Umbilical cord (tissue), 2 donors: ENCODE measurements around the gene SIK2. TPM values are rescaled to one million over a fixed set of nuclear protein-coding genes. Genes with fewer than 3 reads are reported as not detected.

Experiments
- DNase-seq: peaks from one replicate; pipeline ENCODE4 v3.0.0-alpha.2; 2015; ENCODE audit warnings: low spot score
- total RNA-seq: library from RNA; depleted of rRNA; stranded (reverse); fragments of >200 nt; gene quantifications from one replicate; pipeline ENCODE4 v1.2.3, GENCODE V29; 2014; ENCODE audit warnings: low replicate concordance; ENCODE audit not compliant: insufficient read depth

The SIK2 gene
- total RNA-seq, 1 donor from 2014 or later: 7.7 TPM

DNA sequence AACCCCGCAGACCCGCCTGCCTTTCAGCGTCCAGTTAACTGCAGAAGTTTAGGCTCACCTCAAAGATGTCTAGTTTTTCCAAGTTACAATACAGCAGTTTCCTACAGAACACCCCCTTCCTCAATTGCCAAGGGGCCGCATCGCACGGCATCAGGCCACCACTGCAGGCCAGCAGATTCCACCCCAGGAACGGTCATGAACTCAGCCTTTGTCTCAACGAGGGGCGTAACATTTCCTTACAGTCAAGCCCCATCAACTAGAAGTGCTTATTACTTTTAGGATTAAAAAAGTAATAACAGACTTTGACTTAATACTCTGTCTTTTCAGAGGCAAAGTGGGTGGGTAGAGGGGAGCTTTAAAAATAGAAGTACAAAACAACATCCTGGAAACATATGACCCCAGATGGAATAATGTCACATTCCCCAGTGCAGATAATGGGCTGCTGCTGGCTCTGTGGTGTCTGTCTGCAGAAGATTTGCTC lies 127.6 kb downstream of the SIK2 start:
- DNase-seq: no peak

DNA sequence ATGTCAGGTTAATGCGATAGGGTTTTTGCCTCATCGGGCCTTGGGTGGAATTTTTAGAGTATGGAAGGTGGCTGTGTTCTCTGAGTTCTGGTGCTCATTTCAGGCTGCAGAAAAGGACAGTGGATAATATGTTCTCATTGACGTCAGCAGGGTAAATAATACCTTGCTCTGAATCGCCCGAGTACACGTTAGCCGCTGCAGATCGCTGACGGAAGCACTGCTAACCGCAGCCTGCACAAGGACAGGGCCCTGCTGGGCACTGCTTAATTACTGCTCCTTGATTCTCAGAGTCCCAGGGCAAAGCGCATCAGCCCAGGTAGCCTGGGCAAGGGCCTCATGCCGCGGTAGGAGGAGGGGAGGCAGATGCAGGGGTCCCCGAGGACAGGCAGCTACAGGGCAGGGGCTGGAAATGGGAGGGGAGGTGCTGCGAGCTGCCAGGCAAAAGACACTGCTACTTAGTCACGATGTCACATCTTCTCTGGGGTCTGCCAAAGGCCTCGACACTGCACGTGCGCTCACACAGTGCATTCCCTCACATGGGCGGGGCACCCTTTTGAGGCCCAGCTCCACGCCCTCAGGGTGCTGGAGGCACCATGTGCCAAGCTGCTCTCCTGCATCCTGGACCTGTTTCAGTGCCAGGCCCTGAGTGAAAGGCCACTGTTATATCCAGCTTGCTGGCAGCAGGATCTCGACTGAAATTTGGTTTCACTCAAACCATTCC lies 128.8 kb downstream of the SIK2 start:
- peak; percentile 9 for DNase-seq

DNA sequence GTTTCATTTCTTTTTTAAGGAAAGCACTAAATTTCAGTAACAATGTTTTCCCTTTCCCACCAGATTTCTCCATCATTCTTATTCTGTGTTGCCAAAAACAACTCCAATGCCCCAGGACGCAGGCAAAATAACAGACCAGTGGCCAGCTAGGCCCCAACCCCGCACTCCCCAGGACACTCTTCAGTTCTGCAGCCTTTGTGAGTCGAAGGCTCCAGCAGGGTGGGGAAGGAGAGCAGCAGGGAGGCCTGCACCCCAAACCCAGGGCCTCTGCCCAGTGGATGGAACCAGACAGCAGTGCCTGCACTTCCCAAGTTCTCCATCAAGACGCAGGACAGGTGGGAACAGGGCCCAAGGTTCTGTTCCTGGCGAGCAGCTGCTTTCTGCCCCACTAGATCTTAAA lies 129.6 kb downstream of the SIK2 start:
- no peak for DNase-seq

DNA sequence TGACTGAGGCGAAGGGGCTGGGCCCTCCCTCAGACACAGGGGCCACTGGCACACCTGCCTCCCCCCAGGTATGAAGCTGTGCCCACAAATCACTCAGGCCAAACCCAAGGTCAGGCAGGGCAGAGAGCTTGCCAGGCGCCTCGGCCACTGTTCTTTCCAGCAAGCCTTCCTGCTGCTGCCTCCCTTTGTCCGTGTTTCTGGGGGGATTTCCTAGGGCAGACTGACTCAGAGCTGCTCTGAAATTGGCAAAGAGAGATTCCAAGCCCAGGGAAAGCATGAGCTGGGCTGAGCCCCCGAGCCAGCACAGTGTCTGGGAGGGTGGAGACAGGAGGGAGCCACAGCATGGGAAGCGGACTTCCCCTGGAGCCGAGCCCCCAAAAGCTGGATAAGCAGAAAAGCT lies 130.8 kb downstream of the SIK2 start:
- peak; percentile 87 for DNase-seq

DNA sequence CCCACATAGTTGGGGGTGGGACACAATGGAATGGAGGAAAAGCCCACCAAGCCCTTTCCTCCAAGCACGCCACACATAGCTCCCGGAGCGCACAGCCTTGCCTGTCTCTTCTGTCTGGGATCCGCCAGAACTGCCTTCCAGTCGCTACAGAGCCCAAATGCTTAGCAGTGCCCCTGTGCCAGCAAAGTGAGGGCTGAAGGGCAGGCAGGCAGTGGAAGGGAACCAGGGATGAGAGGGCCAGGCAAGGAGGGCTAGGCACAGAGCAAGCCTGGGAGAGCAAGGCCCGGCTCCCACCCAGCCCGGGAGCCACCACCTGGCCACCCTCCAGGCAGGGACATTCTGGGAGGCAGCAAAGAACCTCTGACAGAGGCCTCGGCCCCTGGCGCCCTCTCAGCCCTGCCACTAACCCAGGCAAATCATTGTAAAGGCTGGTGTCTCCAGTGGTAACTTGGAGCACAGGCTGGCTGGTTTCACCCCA lies 131.4 kb downstream of the SIK2 start:
- DNase-seq: peak; percentile 31

DNA sequence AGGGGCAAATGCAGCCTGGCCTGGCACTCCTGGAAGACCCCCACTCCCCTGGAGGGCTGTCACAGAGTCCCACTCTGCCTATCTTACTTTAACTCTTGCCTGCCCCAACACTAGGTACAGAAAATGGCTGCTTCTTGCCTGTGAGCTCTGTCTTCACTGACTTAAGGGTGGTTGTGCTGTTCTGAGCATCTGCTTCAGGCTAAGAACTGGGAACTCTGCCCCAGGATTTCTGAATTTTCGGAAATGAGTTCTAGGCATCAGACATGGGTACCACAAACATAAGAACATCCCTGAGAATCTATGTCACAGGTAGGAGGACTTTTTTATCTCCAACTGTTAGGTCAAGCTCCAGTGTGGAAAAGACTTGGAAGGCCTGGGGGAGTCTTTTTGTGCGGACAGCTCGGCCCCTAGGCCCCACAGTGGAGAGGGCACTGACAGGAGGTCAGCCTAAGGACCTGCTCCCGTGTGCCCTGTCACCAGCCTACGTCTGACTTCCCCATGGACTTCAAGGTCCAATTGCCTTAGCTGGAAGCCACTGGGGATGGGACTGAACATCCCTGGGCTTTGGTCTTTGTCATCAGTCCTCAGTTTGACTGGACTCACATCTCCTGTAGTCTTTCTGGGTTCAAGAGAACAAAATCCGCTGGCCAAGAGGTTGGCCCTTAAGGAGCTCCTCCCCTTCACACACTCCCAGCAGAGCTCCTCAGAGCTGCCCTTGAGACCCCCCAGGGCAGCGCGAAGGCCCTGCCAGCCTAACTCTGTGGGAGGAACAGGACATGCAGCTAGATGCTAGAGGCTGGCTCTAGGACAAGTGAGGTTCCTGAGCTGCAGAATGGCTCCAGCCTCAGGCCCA lies 132.1 kb downstream of the SIK2 start:
- DNase-seq: no peak

DNA sequence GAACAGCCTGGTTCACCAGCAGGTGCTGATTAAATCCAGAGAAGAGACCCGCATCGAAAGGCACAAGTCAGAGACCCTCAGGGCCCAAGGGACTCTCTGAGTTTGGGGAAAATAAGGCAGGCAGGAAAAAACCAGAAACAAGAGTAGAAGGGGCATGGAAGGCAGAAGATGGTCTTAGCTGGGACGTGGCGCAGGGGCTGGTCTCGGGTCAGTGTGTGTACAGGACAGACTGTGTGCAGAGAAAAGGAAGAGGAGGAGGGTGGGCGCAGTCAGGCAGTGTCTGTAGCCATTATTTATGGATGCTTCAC lies 132.7 kb downstream of the SIK2 start:
- DNase-seq: no peak

DNA sequence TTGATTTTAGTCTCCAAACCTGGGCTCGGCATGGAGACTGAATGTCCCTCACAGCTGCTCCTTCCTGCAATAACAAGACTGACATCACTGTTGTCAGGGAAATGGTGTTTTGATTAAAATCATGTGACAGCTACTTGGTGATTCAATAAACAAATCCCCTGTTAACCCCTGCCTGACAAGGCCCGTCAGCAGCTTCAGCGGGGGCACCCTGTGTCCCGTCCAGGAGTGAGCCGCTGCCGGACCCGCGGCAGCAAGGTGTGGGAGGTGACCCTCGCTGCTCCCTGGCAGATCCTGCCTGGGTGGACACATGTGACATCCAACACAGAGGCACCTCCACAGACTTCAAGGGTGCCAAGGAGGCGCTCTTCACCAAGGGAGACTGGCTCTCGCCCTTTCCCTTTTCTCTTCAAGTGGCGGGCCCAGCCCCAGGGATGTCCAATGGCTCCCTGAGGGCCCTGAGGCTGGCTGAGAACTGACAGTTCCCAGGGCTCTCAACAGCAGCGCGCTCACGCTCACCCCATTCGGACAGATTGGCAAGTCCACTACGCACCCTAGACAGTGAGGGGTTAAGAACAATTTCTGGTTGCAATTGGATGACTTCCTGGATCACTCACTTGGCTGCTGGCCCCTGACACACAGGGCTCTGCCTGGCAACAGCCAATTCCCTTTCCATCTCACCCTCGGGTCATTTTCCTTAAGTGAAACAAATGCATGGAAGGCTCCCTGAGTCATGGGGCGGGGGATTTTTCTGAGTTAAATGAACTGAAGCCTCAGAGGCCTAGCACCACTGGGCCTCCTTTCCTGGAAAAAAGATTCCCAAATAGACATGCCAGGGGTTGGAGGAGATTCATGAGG lies 133.2 kb downstream of the SIK2 start:
- DNase-seq: peak; percentile 97

DNA sequence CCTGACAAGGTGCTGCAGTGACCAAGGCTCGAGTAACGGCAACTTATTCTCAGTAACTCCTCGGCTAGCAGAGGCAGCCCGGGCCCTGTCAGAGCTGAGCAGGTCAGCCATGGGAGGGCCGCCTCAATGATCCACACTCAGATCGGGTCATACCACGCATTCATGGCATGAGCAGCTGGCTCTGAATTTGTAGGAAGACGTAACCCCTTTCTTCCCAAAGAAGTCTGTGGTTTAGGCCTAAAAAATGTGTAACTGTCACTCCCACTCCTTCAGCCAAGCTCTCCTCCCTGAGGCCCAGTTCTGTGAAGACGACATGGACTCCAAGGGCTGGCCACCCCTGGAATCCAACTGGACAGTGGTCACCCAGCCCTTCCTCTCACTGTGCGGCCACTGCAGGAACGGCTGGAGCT lies 133.9 kb downstream of the SIK2 start:
- no peak for DNase-seq

DNA sequence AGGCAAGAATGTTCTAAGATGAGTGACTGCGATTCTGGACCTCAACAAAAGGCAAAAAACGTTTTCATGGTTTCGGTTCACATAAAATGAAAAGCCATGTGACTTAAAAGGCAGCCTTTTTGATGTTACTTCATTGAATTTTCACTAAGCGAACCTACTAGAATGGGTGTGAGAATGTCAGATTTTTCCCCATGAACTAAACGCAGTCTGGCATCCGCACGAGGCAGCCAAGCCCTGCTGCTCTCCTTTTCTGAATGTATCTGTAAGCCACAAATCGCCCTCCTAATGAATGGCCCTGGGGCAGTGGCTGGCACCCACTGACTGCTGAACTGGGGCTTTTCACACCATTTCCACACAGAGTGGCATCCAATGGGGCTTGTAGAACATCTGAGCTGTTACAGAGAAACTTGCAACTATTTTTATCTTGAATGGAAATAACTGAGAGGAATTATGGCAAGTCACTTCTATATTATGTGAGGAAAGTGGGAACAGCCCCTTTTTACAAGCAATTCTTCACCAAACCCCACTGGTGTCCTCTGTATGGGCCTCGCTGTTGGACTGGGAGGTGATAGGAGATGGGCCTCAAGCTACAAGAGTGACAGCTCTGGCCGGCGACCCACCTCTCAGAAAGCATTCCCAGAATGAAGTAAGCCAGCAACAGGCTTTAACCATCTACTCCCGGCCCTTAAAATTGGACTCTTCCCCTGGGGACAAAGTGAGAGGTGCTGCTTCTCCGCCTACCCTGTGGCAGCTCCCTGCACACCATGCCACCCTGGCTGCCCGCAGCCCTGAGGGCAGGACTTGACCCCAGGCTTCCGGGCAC lies 134.6 kb downstream of the SIK2 start:
- peak; percentile 11 for DNase-seq

DNA sequence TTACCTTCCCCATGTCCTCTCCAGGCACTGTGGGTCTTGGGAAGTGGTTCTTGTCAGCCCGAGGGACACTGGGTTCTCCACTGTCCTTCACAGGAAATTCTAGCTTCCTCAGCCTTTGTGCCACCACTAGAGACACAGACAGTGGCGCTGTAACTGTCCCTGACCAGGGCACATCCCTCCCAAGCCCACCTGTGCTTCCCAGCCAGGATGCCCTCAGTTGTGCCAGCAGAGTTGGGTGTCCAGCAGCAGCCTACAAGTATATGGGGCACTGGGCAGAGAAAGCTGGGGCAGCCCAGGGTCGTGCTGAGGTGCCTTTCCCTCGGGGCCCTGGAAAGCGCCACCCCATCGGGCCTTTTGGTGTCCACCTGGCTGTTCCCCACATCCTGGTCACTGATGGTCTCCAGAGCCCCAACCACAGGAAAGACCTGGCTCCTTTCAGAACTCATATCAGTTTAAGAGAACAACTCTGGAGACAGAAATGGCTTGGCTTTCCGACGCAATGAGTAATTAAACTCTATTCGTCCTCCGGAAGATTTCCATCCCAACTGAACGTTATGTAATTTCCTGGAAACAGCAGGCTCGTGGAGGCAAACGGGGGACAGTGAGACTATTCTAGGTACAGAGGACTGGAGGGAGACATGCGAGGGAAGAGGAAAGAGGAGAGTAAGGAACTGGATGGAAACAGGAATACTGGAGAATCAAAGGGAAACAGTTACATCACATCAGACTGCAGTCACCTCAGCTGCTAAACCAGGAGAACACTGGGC lies 135.4 kb downstream of the SIK2 start:
- no peak for DNase-seq

DNA sequence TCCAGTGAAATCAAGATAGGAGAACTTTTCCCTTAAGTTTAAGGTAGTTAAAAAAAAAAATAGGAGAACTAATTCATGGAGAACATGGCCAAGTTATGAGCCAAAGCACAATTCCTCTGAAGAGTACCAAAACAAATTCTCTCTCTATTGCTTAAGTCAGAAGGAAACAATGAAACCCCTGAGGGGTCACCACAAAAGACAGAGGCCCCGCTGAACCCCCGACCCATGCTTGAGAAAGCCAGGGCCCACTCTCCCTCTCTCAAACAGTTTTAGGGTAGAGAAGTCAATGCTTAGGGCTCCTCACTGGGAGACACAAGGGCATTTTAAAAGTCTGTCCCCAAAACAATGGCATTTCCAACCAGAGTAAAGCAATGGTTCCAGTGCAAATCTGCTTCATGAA lies 137.1 kb downstream of the SIK2 start:
- DNase-seq: no peak

DNA sequence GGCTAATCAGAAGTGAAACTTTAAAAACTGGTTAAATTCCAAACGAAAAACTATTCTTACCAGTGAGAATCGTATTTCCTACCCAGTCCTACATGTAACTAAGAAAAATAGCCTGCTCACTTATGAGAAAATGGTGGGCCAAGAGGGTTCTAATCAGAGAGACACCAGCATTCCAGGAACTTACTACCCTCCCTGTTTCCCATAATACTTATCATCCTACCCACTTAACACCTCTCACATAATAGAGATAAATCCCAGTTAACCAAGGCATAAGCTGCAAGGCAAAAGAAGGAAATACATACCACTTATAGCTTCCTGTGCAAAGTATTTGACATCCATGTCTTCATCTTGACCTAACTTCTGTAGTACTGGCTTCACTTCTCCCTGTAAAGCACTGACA lies 139.5 kb downstream of the SIK2 start:
- DNase-seq: no peak

DNA sequence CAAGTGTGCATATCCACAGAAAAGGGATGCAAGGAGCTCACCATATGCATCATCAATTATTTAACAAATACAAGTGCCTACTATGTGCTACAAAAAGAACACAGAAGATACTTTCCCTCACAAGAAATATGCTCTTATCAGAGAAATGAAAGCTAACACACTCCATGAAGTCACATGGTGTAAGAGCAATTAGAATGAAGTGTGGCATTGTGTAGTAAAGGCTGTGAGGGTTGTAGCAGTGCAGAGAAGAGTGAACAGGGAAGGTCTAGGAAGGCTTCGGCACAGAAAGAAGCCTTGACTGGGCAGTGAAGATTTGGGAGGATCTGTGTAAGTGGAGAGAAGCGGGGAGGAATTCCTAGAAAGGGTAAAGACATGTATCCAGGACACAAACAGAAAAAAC lies 141.5 kb downstream of the SIK2 start:
- DNase-seq: no peak

DNA sequence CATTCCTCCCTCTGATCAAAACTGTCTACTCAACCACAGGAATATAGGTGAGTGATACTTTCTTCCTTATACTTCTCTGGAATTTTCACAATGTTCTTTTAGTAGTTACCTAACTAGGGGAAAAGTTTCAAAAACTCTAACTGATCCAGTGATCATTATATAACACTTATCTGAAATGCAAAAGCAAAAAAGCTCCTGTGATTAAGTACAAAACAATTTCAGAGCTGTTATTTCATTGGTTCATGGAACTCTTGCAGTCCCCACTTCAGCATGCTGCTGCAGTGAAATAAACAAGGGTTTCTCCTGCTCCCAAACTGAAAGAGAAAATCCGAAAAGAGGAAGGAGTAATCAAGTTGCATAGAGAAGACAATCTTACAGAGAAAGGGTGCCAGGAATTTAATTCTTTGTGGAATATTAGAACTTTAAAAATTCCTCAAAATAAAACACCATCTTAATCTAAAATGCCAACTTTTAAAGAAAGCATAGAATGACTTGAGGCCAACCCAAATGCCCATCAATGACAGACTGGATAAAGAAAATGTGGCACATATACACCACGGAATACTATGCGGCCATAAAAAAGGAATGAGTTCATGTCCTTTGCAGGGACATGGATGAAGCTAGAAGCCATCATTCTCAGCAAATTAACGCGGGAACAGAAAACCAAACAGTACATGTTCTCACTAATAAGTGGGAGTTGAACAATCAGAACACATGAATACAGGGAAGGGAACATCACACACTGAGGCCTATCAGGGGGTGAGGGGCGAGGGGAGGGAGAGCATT lies 143.7 kb downstream of the SIK2 start:
- no peak for DNase-seq

DNA sequence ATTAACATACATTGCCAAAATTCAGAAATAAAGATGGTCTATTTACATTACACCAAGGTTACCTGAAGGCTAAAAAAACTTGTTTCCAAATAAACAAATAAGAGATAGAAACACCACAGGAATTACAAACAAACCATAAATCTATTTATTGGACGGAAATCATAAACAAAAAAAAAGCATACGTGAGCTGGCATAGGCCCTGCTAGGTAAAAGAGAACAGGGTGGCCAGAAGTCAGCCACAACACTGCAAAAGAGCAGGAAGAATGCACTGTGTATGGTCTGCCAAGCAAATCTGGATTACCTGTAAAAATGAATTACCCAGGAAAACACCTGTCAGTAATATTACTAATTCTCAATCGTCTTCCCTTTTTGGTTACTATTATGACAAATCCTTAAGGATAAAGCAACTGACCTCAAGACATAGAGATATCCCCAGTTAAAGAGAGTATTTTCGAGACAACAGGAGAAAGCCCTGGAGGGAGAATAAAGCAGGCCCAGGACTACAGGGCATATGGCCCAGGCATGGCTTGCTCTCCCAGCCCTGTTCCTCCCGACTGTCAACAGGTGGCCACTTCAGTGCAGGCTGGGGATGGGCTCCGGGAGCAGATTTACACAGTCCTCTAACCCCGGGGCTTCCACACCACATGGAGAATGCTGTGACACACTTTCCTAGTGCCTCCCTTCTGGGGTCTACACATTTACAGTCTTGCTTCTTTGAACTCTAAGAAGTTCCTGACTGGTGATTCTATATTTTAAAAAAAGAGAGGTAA lies 146.0 kb downstream of the SIK2 start:
- DNase-seq: no peak

DNA sequence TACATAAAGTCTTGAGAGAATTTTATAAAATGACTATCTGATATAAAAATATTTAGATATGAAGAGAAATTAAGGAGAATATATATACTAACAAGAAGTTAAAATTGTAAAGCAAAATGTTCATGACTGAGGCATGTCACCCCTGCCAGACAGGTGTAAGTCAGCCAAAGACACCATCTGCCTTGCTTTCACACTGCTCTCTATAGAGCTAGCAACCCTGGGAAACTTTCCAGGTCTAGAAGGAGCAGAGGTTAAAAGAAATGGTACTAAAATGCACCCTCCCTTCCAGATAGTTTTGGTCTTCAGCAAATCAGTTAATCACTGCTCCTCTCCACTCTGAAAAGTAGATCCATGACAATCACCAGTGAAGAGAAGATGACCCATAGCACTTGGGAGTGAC lies 147.4 kb downstream of the SIK2 start:
- DNase-seq: no peak

DNA sequence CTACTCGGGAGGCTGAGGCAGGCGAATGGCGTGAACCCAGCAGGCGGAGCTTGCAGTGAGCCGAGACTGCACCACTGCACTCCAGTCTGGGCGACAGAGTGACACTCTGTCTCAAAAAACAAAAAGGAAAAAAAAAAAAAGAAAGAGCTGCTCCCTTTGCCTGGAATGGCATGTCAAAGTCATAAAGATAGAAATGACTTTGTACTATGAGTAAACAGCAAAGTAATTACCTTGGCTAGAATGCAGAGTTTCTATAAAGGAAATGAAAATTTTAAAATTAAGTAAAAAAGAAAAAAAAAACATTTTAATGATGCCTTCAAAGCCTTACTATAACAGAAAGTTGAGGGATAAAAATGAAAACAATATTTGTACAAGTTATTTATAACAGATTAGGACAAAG lies 153.8 kb downstream of the SIK2 start:
- DNase-seq: no peak

DNA sequence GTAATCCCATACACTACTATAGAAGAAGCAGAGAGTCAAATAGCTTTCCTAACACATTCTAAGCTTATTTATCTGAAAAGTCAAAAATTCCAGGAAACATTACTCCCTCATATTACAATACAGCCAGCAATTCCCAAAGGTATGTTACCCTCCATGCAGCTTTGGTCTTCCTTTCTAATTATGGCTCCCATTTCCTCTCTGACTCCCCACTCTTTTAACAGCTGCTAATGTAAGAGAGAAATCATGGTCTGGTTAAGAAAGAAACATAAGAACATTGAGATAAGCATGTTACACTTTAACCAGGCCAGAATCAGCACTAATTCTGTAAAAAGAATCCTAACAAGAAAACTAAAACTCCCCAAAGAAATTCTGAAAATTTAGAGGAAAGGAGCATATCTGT lies 157.1 kb downstream of the SIK2 start:
- DNase-seq: no peak
